NCI-H1092 (cell line): Measurements from ENCODE around the gene FOXP1.

ENCODE experiments used
- DNase-seq: peaks from one replicate; lab custom pipeline; 2025; lab: John Stamatoyannopoulos, UW

Gene FOXP1

DNA sequence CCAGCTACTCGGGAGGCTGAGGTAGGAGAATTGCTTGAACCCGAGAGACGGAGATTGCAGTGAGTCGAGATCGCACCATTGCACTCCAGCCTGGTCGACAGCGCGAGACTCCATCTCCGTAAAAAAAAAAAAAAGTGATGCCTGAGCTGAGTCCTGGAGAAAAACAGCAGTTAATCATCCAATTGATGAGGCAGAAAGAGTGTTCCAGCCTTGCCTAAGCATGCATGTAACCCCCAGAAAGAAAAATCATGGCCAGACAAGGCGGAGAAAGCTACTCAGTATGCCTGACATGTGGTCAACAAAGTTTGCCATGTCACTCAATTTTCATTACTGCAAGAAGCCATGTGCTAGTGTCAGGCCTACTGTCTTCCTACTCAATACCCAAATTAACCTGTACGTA lies 678.0 kb downstream of the FOXP1 start:
- DNase-seq: no peak
